ENCODE results near the gene NAA30.

GRCh38 chr14:57346741-57347140 lies 43.6 kb upstream of the NAA30 start:
- TF ChIP-seq CTCF (IDR thresholded peaks at IDR 0.05), result no peak
- no peak for TF ChIP-seq CBFB (CRISPR knock-in tag; IDR thresholded peaks at IDR 0.05; ENCODE audit: low read depth)
- no peak for TF ChIP-seq NR3C1 (CRISPR knock-in tag; conservative IDR thresholded peaks at IDR 0.05; ENCODE audit: low read depth)
- TF ChIP-seq, protein P1, sequence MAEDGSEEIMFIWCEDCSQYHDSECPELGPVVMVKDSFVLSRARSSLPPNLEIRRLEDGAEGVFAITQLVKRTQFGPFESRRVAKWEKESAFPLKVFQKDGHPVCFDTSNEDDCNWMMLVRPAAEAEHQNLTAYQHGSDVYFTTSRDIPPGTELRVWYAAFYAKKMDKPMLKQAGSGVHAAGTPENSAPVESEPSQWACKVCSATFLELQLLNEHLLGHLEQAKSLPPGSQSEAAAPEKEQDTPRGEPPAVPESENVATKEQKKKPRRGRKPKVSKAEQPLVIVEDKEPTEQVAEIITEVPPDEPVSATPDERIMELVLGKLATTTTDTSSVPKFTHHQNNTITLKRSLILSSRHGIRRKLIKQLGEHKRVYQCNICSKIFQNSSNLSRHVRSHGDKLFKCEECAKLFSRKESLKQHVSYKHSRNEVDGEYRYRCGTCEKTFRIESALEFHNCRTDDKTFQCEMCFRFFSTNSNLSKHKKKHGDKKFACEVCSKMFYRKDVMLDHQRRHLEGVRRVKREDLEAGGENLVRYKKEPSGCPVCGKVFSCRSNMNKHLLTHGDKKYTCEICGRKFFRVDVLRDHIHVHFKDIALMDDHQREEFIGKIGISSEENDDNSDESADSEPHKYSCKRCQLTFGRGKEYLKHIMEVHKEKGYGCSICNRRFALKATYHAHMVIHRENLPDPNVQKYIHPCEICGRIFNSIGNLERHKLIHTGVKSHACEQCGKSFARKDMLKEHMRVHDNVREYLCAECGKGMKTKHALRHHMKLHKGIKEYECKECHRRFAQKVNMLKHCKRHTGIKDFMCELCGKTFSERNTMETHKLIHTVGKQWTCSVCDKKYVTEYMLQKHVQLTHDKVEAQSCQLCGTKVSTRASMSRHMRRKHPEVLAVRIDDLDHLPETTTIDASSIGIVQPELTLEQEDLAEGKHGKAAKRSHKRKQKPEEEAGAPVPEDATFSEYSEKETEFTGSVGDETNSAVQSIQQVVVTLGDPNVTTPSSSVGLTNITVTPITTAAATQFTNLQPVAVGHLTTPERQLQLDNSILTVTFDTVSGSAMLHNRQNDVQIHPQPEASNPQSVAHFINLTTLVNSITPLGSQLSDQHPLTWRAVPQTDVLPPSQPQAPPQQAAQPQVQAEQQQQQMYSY (CRISPR knock-in tag; IDR thresholded peaks at IDR 0.05), result no peak
- no peak for TF ChIP-seq ETV6 (CRISPR knock-in tag; IDR thresholded peaks at IDR 0.05)
- no peak for TF ChIP-seq ERG (CRISPR knock-in tag; IDR thresholded peaks at IDR 0.05)
- no peak for TF ChIP-seq NR2C2 (CRISPR knock-in tag; IDR thresholded peaks at IDR 0.05)
- no peak for TF ChIP-seq ZNF317 (CRISPR knock-in tag; IDR thresholded peaks at IDR 0.05; ENCODE audit: borderline replicate concordance, low read depth)
- no peak for TF ChIP-seq ATF2 (CRISPR knock-in tag; IDR thresholded peaks at IDR 0.05; ENCODE audit: borderline replicate concordance, low read depth)
- TF ChIP-seq E2F4 (CRISPR knock-in tag; IDR thresholded peaks at IDR 0.05; ENCODE audit: borderline replicate concordance, low read depth), result no peak
- no peak for TF ChIP-seq ZSCAN18 (CRISPR knock-in tag; IDR thresholded peaks at IDR 0.05)
